Osteocyte (in vitro differentiated cells): ENCODE data around the gene KAZN. TPM values are rescaled to one million over a fixed set of nuclear protein-coding genes. Genes with fewer than 3 reads are reported as not detected.

Experiments used
- DNase-seq: peaks from one replicate; pipeline ENCODE4 v3.0.0; 2021; ENCODE audit warnings: mixed read lengths; ENCODE audit not compliant: unreplicated experiment; ENCODE audit errors: extremely low spot score
- H3K27ac Mint-ChIP-seq: one replicate; pipeline ENCODE4 v1.8.0; 2021; ENCODE audit warnings: mild to moderate bottlenecking, mixed read lengths; ENCODE audit not compliant: unreplicated experiment
- H3K27me3 Mint-ChIP-seq: one replicate; pipeline ENCODE4 v1.8.0; 2021; ENCODE audit warnings: mixed read lengths; ENCODE audit not compliant: unreplicated experiment
- H3K36me3 Mint-ChIP-seq: one replicate; pipeline ENCODE4 v1.8.0; 2021; ENCODE audit warnings: mixed read lengths; ENCODE audit not compliant: unreplicated experiment
- H3K4me1 Mint-ChIP-seq: one replicate; pipeline ENCODE4 v1.8.0; 2021; ENCODE audit warnings: mixed read lengths; ENCODE audit not compliant: unreplicated experiment
- H3K4me3 Mint-ChIP-seq: one replicate; pipeline ENCODE4 v1.8.0; 2021; ENCODE audit warnings: mild to moderate bottlenecking, moderate library complexity, mixed read lengths; ENCODE audit not compliant: unreplicated experiment
- H3K9me3 Mint-ChIP-seq: one replicate; pipeline ENCODE4 v1.8.0; 2021; ENCODE audit warnings: mixed read lengths; ENCODE audit not compliant: unreplicated experiment
- total RNA-seq: library from RNA; stranded (reverse); gene quantifications from 2 replicates; pipeline ENCODE4 v1.2.1, GENCODE V29; 2021
- TF ChIP-seq, protein P1 (sequence below): fragments of 200-600 bp; sonication (generic); IDR thresholded peaks from 2 replicates; pipeline ENCODE4 v1.5.0; 2021; ENCODE audit warnings: antibody characterized with exemption, mild to moderate bottlenecking, moderate library complexity

Gene KAZN
- total RNA-seq, 1 donor from 2014 or later: 47.1 TPM

DNA sequence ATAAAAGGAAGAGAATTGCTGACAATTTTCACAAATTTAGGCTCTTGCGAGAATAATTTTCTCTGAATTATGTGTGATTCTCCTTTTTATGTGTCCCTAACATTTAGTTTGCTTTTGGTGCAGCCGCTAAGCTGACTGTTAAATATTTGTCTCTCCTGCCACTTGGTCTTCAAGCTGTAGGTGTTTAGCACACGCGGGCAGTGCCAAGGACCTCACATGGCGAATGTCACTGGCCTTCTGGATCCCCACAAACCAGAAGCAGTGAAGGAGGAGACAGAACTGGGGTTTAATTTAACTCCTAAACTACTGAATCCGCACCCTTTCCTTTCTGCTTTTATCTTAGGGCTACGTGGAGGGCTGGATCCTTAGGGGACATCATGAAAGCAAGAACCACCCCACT, 120.0 kb downstream of the KAZN start:
- Mint-ChIP-seq H3K27ac (no peak overlapping the region), H3K9me3 (no peaks in the 10 kb centered on the region), H3K4me1 (no peaks in the 10 kb centered on the region), H3K27me3 (no peaks in the 10 kb centered on the region), H3K36me3 (no peaks in the 10 kb centered on the region), H3K4me3 (no peak overlapping the region)
- TF ChIP-seq, protein P1, sequence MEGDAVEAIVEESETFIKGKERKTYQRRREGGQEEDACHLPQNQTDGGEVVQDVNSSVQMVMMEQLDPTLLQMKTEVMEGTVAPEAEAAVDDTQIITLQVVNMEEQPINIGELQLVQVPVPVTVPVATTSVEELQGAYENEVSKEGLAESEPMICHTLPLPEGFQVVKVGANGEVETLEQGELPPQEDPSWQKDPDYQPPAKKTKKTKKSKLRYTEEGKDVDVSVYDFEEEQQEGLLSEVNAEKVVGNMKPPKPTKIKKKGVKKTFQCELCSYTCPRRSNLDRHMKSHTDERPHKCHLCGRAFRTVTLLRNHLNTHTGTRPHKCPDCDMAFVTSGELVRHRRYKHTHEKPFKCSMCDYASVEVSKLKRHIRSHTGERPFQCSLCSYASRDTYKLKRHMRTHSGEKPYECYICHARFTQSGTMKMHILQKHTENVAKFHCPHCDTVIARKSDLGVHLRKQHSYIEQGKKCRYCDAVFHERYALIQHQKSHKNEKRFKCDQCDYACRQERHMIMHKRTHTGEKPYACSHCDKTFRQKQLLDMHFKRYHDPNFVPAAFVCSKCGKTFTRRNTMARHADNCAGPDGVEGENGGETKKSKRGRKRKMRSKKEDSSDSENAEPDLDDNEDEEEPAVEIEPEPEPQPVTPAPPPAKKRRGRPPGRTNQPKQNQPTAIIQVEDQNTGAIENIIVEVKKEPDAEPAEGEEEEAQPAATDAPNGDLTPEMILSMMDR: no peak
- DNase-seq: no peak

DNA sequence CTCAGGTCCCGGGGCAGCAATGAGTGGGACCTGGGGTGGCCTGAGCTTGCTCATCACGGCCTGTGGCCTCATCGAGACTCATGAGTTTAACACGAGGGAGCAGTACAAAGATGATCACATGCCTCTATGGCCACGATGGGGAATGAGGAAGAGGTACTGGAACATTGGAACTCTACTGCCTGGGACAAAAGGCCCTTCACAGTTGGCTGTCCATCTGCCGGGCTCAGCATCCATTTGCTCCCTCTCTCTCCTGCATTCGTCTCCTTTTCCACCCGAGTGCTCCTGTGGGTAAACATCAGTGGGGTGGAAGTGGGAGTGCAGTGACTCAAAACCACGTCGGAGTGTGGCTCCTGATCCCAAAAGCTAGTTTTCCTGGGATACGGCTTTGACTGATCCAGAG, 124.9 kb downstream of the KAZN start:
- TF ChIP-seq, protein P1: no peak
- Mint-ChIP-seq H3K36me3 (no peaks in the 10 kb centered on the region), H3K27me3 (peaks cover 2% of the 10 kb centered on the region), H3K4me1 (no peaks in the 10 kb centered on the region), H3K27ac (no peak overlapping the region), H3K9me3 (no peaks in the 10 kb centered on the region), H3K4me3 (no peak overlapping the region)
- DNase-seq: no peak

- DNase-seq: no peak
- H3K36me3 Mint-ChIP-seq: no peaks in the 10 kb centered on the region
- peaks cover 2% of the 10 kb centered on the region for H3K27me3 Mint-ChIP-seq
- TF ChIP-seq, protein P1: no peak
- H3K9me3 Mint-ChIP-seq: no peaks in the 10 kb centered on the region
- H3K4me3 Mint-ChIP-seq: no peak overlapping the region
- no peaks in the 10 kb centered on the region for H3K4me1 Mint-ChIP-seq
- H3K27ac Mint-ChIP-seq: no peak overlapping the region
Measured at GRCh38 chr1:14724246-14724645, 125.8 kb downstream of the KAZN start.

- Mint-ChIP-seq H3K36me3 (no peaks in the 10 kb centered on the region), H3K27ac (no peak overlapping the region), H3K4me1 (no peaks in the 10 kb centered on the region), H3K9me3 (no peaks in the 10 kb centered on the region), H3K4me3 (no peak overlapping the region), H3K27me3 (peaks cover 2% of the 10 kb centered on the region)
- no peak for DNase-seq
- TF ChIP-seq, protein P1: no peak
Measured at GRCh38 chr1:14724678-14725077, 126.2 kb downstream of the KAZN start.

- H3K4me3 Mint-ChIP-seq: no peak overlapping the region
- peaks cover 2% of the 10 kb centered on the region for H3K27me3 Mint-ChIP-seq
- no peak overlapping the region for H3K27ac Mint-ChIP-seq
- TF ChIP-seq, protein P1: no peak
- no peaks in the 10 kb centered on the region for H3K4me1 Mint-ChIP-seq
- H3K9me3 Mint-ChIP-seq: no peaks in the 10 kb centered on the region
- H3K36me3 Mint-ChIP-seq: no peaks in the 10 kb centered on the region
- DNase-seq: no peak
Measured at GRCh38 chr1:14725238-14725637, 126.8 kb downstream of the KAZN start.
